ENCODE data around the gene MED23. TPM values are rescaled to one million over a fixed set of nuclear protein-coding genes. Genes with fewer than 3 reads are reported as not detected.

Gene MED23
- total and polyA plus RNA-seq, 10 of the 15 experiments (the other 5 are each of a cell fraction or from before 2014, with no cell fraction given) = 7.1 to 42.9 (median 19.6) TPM

GRCh38 chr6:131615275-131615674 lies 12.8 kb downstream of the MED23 start:
- RAD21 ChIA-PET (ENCODE audit: unreplicated experiment) = no interaction called here
- Histone ChIP-seq H3K36me3 (ENCODE audit: control insufficient read depth in 2 of 2, insufficient read depth in 2 of 2, low read length in 1 of 2) (peaks cover 4 to 19% of the 10 kb centered on the region in 2 experiments), H2AFZ (ENCODE audit: control insufficient read depth, low read depth, low read length) (no peak overlapping the region), H4K20me1 (ENCODE audit: control insufficient read depth, insufficient read depth) (no peaks in the 10 kb centered on the region), H3K4me1 (ENCODE audit: control insufficient read depth, insufficient read depth, low read length) (no peaks in the 10 kb centered on the region), H3K27me3 (replicated peaks in 1 of 2; ENCODE audit: control insufficient read depth in 2 of 2, insufficient read depth in 2 of 2, low read length in 1 of 2) (no peaks in the 10 kb centered on the region), H3K79me2 (ENCODE audit: control insufficient read depth, insufficient read depth, low read length) (no peaks in the 10 kb centered on the region), H3K4me3 (no peak overlapping the region), H3K9me3 (replicated peaks; ENCODE audit: control insufficient read depth, insufficient read depth, low read length) (no peaks in the 10 kb centered on the region), H3K4me2 (ENCODE audit: control insufficient read depth, insufficient read depth) (no peak overlapping the region), H3K9ac (ENCODE audit: control insufficient read depth, insufficient read depth, low read length) (no peak overlapping the region), H3K27ac (ENCODE audit: control insufficient read depth, insufficient read depth) (no peak overlapping the region)
- BruUV-seq (replicated peaks) = no TSS peak
- DNase-seq (ENCODE audit: low read depth, low spot score) = no peak
- CTCF ChIA-PET = interaction anchor here (4.0 kb wide), 1 partner anchor 13 kb away, joined by 26 read pairs; the partner anchor contains the start of gene MED23
- no peak for FAIRE-seq
- no peak for ATAC-seq
- TF ChIP-seq USF1 (IDR thresholded peaks at IDR 0.05; ENCODE audit: borderline replicate concordance, extremely low read length, insufficient read depth, low read depth, low read length) = no peak
- no peak for TF ChIP-seq FOXK2 (IDR thresholded peaks at IDR 0.05)
- no peak for TF ChIP-seq TBL1XR1 (IDR thresholded peaks at IDR 0.05; ENCODE audit: low read depth, low read length)
- no peak for TF ChIP-seq CTCF (IDR thresholded peaks at IDR 0.05 in 2 of 3, conservative IDR thresholded peaks at IDR 0.05 in 1 of 3; ENCODE audit: control insufficient read depth in 2 of 3, extremely low read depth in 1 of 3, insufficient read depth in 1 of 3, low read depth in 3 of 3, low read length in 3 of 3)
- TF ChIP-seq MYB (IDR thresholded peaks at IDR 0.05; ENCODE audit: borderline replicate concordance, low read depth, low read length) = no peak
- no peak for TF ChIP-seq IRF3 (IDR thresholded peaks at IDR 0.05)
- SMC1A ChIA-PET (ENCODE audit: uncharacterized antibody, unreplicated experiment) = no interaction called here
- 99% methylated on average over 4 of the region's 4 CpGs for WGBS (ENCODE audit: insufficient coverage, insufficient replicate concordance, low lambda C conversion rate, missing lambda C conversion rate)
- POLR2A ChIA-PET = no interaction called here
- intact Hi-C loops (cut with micrococcal nuclease; ENCODE audit: unreplicated experiment) (no loop called here), in situ Hi-C loops (cut with MboI) (no loop called here)

All from GM12878 (cell line).